GM12878 (cell line): ENCODE results near the gene CYSLTR1.

Experiments used
- CREM ChIP-seq: IDR thresholded peaks from 2 replicates; pipeline ENCODE4 v1.6.1; 2014; ENCODE audit warnings: antibody characterized with exemption, low read depth
- TF ChIP-seq, protein P1 (sequence below), 3 experiments: IDR thresholded peaks in 2 of 3; conservative IDR thresholded peaks in 1 of 3; 2 replicates each; pipeline ENCODE4 v1.5.1; 2011; ENCODE audit warnings: low read depth in 3 of 3, low read length in 3 of 3, mild to moderate bottlenecking in 3 of 3, control low read depth in 2 of 3, moderate library complexity in 2 of 3, inconsistent platforms in 1 of 3, mixed read lengths in 1 of 3; ENCODE audit not compliant: control insufficient read depth in 2 of 3, insufficient read depth in 1 of 3; ENCODE audit errors: extremely low read depth in 1 of 3

GRCh38 chrX:78315745-78316144 is 11.7 kb downstream of the CYSLTR1 start:
- TF ChIP-seq, protein P1, sequence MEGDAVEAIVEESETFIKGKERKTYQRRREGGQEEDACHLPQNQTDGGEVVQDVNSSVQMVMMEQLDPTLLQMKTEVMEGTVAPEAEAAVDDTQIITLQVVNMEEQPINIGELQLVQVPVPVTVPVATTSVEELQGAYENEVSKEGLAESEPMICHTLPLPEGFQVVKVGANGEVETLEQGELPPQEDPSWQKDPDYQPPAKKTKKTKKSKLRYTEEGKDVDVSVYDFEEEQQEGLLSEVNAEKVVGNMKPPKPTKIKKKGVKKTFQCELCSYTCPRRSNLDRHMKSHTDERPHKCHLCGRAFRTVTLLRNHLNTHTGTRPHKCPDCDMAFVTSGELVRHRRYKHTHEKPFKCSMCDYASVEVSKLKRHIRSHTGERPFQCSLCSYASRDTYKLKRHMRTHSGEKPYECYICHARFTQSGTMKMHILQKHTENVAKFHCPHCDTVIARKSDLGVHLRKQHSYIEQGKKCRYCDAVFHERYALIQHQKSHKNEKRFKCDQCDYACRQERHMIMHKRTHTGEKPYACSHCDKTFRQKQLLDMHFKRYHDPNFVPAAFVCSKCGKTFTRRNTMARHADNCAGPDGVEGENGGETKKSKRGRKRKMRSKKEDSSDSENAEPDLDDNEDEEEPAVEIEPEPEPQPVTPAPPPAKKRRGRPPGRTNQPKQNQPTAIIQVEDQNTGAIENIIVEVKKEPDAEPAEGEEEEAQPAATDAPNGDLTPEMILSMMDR (IDR thresholded peaks at IDR 0.05 in 2 of 3, conservative IDR thresholded peaks at IDR 0.05 in 1 of 3; ENCODE audit: control insufficient read depth in 2 of 3, extremely low read depth in 1 of 3, insufficient read depth in 1 of 3, low read depth in 3 of 3, low read length in 3 of 3): no peak
- TF ChIP-seq CREM: no peak
